Adrenal gland (tissue), 12 donors: Measurements from ENCODE around the gene NEU3. TPM values are rescaled to one million over a fixed set of nuclear protein-coding genes. Genes with fewer than 3 reads are reported as not detected.

Source experiments
- DNase-seq, 7 donors: peaks; one replicate each; pipeline ENCODE4 v3.0.0-alpha.2; 2019 to 2020
- H3K27ac ChIP-seq, 5 donors: fragments of 200-600 bp; sonication (generic) in 4 of 5; 1 replicate in 3 of 5; 2 replicates in 2 of 5; pipeline versions ENCODE4 v1.5.1 to v1.8.0; 2016 to 2020; ENCODE audit warnings: mild to moderate bottlenecking in 1 of 5
- H3K27me3 ChIP-seq: fragments of 200-600 bp; 2 replicates; pipeline ENCODE4 v1.8.0; 2021
- H3K36me3 ChIP-seq, 2 donors: fragments of 200-600 bp; replicated peaks in 1 of 2; 1 replicate in 1 of 2; 2 replicates in 1 of 2; pipeline versions ENCODE4 v1.5.1 to v1.8.0; 2018 to 2022
- H3K4me1 ChIP-seq, 2 donors: fragments of 200-600 bp; replicated peaks in 1 of 2; 1 replicate in 1 of 2; 2 replicates in 1 of 2; pipeline versions ENCODE4 v1.5.1 to v1.8.0; 2018 to 2021
- H3K4me3 ChIP-seq, 4 donors: fragments of 200-600 bp; sonication (generic) in 3 of 4; one replicate each; pipeline ENCODE4 v1.5.1; 2016 to 2018
- H3K9me3 ChIP-seq, 3 donors: fragments of 200-600 bp; sonication (generic) in 1 of 3; replicated peaks in 1 of 3; 1 replicate in 2 of 3; 2 replicates in 1 of 3; pipeline versions ENCODE4 v1.5.1 to v1.8.0; 2016 to 2021
- POLR2A ChIP-seq, 2 donors: fragments of 450-650 bp; IDR thresholded peaks; one replicate each; pipeline ENCODE4 v1.6.1; 2017; ENCODE audit warnings: antibody characterized with exemption in 2 of 2, mild to moderate bottlenecking in 2 of 2, moderate library complexity in 1 of 2
- WGBS, 4 donors: extraction: QIAGEN DNeasy Blood & Tissue Kit in 2 of 4; methylation state at CpG; one replicate each; pipeline versions ENCODE4 v1.1.5 to v1.1.7; 2013 to 2017; 5-methylcytosine and 5-hydroxymethylcytosine counted together
- intact Hi-C, 2 donors: fragments of 100-400 bp; cut with DNase I; formaldehyde crosslinking; loops; one replicate each; pipeline versions ENCODE4 v1.14.1 to v1.15.0; 2022 to 2023
- polyA plus RNA-seq, 3 donors: library from polyadenylated mRNA; stranded (reverse); fragments of 200-250 nt in 2 of 3; fragments of 350-450 nt in 1 of 3; fragmentation: Illumina TruSeq in 1 of 3; extraction: RNeasy Lipid Tissue Mini Kit (QIAGEN cat#74804) in 1 of 3; gene quantifications; one replicate each; pipeline ENCODE4 v1.2.3, GENCODE V29; 2013 to 2014
- total RNA-seq, 9 donors: library from RNA; depleted of rRNA in 4 of 9; stranded (reverse); fragments of >200 nt in 4 of 9; fragments of 120-200 nt in 1 of 9; fragmentation: NEBNext Ultra II Directional in 1 of 9; extraction: Animal tissue kit (Norgen Biotek cat#: 25700) in 1 of 9; gene quantifications; one replicate each; pipeline versions ENCODE4 v1.1.0 to v1.2.4, GENCODE V29; 2013 to 2023
- TF ChIP-seq, protein P1 (sequence below), 6 experiments: fragments of 450-650 bp in 4 of 6; fragments of 200-600 bp in 2 of 6; sonication (generic) in 1 of 6; IDR thresholded peaks; 1 replicate in 5 of 6; 2 replicates in 1 of 6; pipeline versions ENCODE4 v1.5.1 to v1.8.0; 2016 to 2021; ENCODE audit warnings: antibody characterized with exemption in 6 of 6, mild to moderate bottlenecking in 2 of 6, moderate library complexity in 1 of 6
- donor health status: healthy with polysubstance abuse.
- donor health status: Bipolar disorder and iron deficiency.
- donor health status: DM: yes; HTN: yes; CAD: no.
- donor health status: DM: no; HTN: no; CAD: no.
- donor health status: DM: no; HTN: no; CAD: no.
- donor health status: DM: yes; HTN: yes; CAD: no.

Gene NEU3
- total and polyA plus RNA-seq, 12 donors, result 8.3 to 34.9 (median 19.7) TPM

DNA sequence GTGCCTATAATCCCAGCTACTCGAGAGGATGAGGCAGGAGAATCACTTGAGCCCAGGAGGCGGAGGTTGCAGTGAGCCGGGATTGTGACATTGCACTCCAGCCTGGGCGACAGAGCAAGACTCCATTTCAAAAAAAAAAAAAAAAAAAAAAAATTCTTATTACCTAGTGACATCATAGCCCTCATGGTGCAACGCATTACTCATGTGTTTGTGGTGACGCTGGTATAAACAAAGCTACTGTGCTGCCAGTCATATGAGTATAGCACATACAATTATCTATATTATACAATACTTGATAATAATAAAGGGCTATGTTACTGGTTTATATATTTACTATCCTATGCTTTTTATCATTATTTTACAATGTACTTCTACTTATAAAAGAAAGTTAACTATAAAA lies 66.8 kb downstream of the NEU3 start:
- no peak overlapping the region for H3K4me3 ChIP-seq
- TF ChIP-seq, protein P1, sequence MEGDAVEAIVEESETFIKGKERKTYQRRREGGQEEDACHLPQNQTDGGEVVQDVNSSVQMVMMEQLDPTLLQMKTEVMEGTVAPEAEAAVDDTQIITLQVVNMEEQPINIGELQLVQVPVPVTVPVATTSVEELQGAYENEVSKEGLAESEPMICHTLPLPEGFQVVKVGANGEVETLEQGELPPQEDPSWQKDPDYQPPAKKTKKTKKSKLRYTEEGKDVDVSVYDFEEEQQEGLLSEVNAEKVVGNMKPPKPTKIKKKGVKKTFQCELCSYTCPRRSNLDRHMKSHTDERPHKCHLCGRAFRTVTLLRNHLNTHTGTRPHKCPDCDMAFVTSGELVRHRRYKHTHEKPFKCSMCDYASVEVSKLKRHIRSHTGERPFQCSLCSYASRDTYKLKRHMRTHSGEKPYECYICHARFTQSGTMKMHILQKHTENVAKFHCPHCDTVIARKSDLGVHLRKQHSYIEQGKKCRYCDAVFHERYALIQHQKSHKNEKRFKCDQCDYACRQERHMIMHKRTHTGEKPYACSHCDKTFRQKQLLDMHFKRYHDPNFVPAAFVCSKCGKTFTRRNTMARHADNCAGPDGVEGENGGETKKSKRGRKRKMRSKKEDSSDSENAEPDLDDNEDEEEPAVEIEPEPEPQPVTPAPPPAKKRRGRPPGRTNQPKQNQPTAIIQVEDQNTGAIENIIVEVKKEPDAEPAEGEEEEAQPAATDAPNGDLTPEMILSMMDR (IDR thresholded peaks at IDR 0.05), result no peak
- no peak for TF ChIP-seq POLR2A (IDR thresholded peaks at IDR 0.05)
- peaks cover 0 to 12% (median 0%) of the 10 kb centered on the region in 3 donors for H3K9me3 ChIP-seq
- WGBS, 4 donors, result 79 to 93% (median 83%) methylated on average over 6 of the region's 6 CpGs
- no peaks in the 10 kb centered on the region for H3K36me3 ChIP-seq
- no peaks in the 10 kb centered on the region for H3K4me1 ChIP-seq
- intact Hi-C loops, result no loop called here
- H3K27me3 ChIP-seq, result no peaks in the 10 kb centered on the region
- DNase-seq, result no peak
- no peak overlapping the region for H3K27ac ChIP-seq

DNA sequence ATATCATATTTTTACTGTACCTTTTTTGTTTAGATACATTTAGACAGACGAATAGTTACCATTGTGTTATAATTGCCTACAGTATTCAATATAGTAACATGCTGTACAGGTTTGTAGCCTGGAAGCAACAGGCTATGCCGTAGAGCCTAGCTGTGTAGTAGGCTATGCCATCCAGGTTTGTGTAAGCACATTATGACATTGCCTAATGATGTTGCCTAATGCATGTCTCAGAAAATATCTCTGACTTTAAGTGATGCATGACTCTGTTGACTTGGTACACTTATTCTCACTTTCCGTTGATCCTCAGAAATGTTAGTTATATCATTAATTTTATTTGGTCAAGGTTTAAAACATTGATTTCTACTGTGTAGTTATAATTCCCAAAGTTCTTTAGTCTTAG lies 68.1 kb downstream of the NEU3 start:
- no peaks in the 10 kb centered on the region for H3K27me3 ChIP-seq
- WGBS, 4 donors, result 78 to 89% (median 84%) methylated on average over 3 of the region's 3 CpGs
- no peak overlapping the region for H3K4me3 ChIP-seq
- no peaks in the 10 kb centered on the region for H3K4me1 ChIP-seq
- peaks cover 0 to 12% (median 0%) of the 10 kb centered on the region in 3 donors for H3K9me3 ChIP-seq
- no peaks in the 10 kb centered on the region for H3K36me3 ChIP-seq
- intact Hi-C loops, result no loop called here
- H3K27ac ChIP-seq, result no peak overlapping the region
- no peak for DNase-seq
- TF ChIP-seq, protein P1 (IDR thresholded peaks at IDR 0.05), result no peak
- TF ChIP-seq POLR2A (IDR thresholded peaks at IDR 0.05), result no peak

- Histone ChIP-seq H3K27ac (no peak overlapping the region), H3K4me3 (no peak overlapping the region), H3K27me3 (no peaks in the 10 kb centered on the region), H3K9me3 (no peaks in the 10 kb centered on the region), H3K4me1 (no peaks in the 10 kb centered on the region), H3K36me3 (no peaks in the 10 kb centered on the region)
- TF ChIP-seq, protein P1 (IDR thresholded peaks at IDR 0.05), result no peak
- TF ChIP-seq POLR2A (IDR thresholded peaks at IDR 0.05), result no peak
- intact Hi-C loops, result no loop called here
- no peak for DNase-seq
Measured at GRCh38 chr11:75059299-75059698, 70.6 kb downstream of the NEU3 start.

DNA sequence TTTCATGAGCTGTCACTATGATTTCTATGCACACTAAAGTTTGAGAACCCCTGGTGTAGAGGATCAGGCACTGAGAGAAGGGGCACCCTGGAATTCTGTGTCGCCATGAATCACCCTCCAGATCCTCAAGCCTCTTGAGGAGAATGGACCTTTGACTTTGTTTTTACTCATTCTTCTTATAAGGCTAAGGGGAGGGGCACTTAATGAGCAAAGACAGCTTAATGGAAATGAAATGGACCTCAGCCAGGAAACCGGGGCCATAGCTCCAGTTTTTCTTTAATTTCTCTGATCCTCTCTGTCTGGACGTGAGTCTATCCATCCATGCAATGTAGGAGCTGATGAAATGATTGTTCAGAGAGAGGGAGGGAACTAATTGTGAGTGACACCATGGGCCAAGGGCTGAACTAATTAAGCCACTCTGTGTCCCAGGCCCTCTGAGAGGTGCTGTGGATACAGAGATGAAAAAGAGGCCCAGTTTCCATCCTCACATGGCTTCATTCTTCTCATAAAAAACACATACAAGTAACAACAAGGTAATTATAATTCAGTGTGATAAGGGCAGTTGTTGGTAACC lies 75.1 kb downstream of the NEU3 start:
- no peaks in the 10 kb centered on the region for H3K4me1 ChIP-seq
- no peak overlapping the region for H3K27ac ChIP-seq
- DNase-seq, result no peak
- H3K36me3 ChIP-seq, result no peaks in the 10 kb centered on the region
- no peaks in the 10 kb centered on the region for H3K27me3 ChIP-seq
- TF ChIP-seq, protein P1 (IDR thresholded peaks at IDR 0.05), result no peak
- TF ChIP-seq POLR2A (IDR thresholded peaks at IDR 0.05), result no peak
- no peak overlapping the region for H3K4me3 ChIP-seq
- no peaks in the 10 kb centered on the region for H3K9me3 ChIP-seq
- intact Hi-C loops, result no loop called here
- 61 to 68% (median 65%) methylated on average over 3 of the region's 3 CpGs for WGBS, 4 donors
